RWPE2 (cell line): ENCODE data around the gene RNF224.

Experiments
- ATAC-seq: fragments of 200-7000 bp; cut with Tn5 transposase; 3 replicates; pipeline ENCODE4 v1.9.1; 2021; ENCODE audit warnings: low read depth
- DNase-seq: peaks from one replicate; pipeline ENCODE4 v3.0.0-alpha.2; 2020; ENCODE audit warnings: low spot score
- H3K27ac ChIP-seq: fragments of 450-650 bp; 2 replicates; pipeline ENCODE4 v1.5.1; 2017; ENCODE audit warnings: mild to moderate bottlenecking; ENCODE audit not compliant: poor library complexity, severe bottlenecking
- H3K27me3 ChIP-seq: fragments of 250-450 bp; sonication (Bioruptor Pico); 2 replicates; pipeline ENCODE4 v1.5.1; 2021; ENCODE audit warnings: mild to moderate bottlenecking, moderate library complexity; ENCODE audit not compliant: insufficient read depth, poor library complexity, severe bottlenecking
- H3K36me3 ChIP-seq: fragments of 250-450 bp; sonication (Bioruptor Pico); 2 replicates; pipeline ENCODE4 v1.5.1; 2020; ENCODE audit warnings: low read depth, mild to moderate bottlenecking, moderate library complexity
- H3K4me1 ChIP-seq: fragments of 250-450 bp; sonication (Bioruptor Pico); 2 replicates; pipeline ENCODE4 v1.5.1; 2021; ENCODE audit warnings: mild to moderate bottlenecking, moderate library complexity; ENCODE audit not compliant: insufficient read depth, poor library complexity, severe bottlenecking
- H3K4me3 ChIP-seq: fragments of 250-450 bp; sonication (Bioruptor Pico); 2 replicates; pipeline ENCODE4 v1.5.1; 2021; ENCODE audit warnings: mild to moderate bottlenecking, moderate library complexity; ENCODE audit not compliant: severe bottlenecking
- H3K9me3 ChIP-seq: fragments of 250-450 bp; sonication (Bioruptor Pico); 2 replicates; pipeline ENCODE4 v1.5.1; 2021; ENCODE audit warnings: mild to moderate bottlenecking, moderate library complexity; ENCODE audit not compliant: severe bottlenecking
- TF ChIP-seq, protein P1 (sequence below): fragments of 450-650 bp; IDR thresholded peaks from one replicate; pipeline ENCODE4 v1.5.1; 2017; ENCODE audit warnings: mild to moderate bottlenecking, moderate library complexity; ENCODE audit not compliant: poor library complexity, severe bottlenecking

RNF224 gene

DNA sequence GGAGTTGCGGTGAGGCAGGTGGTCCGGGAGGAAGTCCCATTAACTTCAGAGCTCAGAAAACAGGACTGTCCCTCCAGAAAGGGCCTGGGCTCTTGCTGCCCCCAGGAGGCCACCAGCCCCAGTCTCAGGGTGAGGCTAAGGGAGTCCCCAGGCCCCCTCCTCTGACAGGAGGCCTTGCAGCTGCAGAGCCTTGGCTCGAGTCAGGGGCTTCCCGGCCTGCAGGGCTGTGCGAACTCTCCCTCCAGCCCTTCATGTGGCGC, 20.5 kb downstream of the RNF224 start:
- no peaks in the 10 kb centered on the region for H3K27me3 ChIP-seq
- H3K27ac ChIP-seq, result no peak overlapping the region
- peaks cover 11% of the 10 kb centered on the region for H3K36me3 ChIP-seq
- H3K9me3 ChIP-seq, result no peaks in the 10 kb centered on the region
- TF ChIP-seq, protein P1, sequence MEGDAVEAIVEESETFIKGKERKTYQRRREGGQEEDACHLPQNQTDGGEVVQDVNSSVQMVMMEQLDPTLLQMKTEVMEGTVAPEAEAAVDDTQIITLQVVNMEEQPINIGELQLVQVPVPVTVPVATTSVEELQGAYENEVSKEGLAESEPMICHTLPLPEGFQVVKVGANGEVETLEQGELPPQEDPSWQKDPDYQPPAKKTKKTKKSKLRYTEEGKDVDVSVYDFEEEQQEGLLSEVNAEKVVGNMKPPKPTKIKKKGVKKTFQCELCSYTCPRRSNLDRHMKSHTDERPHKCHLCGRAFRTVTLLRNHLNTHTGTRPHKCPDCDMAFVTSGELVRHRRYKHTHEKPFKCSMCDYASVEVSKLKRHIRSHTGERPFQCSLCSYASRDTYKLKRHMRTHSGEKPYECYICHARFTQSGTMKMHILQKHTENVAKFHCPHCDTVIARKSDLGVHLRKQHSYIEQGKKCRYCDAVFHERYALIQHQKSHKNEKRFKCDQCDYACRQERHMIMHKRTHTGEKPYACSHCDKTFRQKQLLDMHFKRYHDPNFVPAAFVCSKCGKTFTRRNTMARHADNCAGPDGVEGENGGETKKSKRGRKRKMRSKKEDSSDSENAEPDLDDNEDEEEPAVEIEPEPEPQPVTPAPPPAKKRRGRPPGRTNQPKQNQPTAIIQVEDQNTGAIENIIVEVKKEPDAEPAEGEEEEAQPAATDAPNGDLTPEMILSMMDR, result no peak
- ATAC-seq, result no peak
- peaks cover 3% of the 10 kb centered on the region for H3K4me1 ChIP-seq
- no peak for DNase-seq
- no peak overlapping the region for H3K4me3 ChIP-seq

DNA sequence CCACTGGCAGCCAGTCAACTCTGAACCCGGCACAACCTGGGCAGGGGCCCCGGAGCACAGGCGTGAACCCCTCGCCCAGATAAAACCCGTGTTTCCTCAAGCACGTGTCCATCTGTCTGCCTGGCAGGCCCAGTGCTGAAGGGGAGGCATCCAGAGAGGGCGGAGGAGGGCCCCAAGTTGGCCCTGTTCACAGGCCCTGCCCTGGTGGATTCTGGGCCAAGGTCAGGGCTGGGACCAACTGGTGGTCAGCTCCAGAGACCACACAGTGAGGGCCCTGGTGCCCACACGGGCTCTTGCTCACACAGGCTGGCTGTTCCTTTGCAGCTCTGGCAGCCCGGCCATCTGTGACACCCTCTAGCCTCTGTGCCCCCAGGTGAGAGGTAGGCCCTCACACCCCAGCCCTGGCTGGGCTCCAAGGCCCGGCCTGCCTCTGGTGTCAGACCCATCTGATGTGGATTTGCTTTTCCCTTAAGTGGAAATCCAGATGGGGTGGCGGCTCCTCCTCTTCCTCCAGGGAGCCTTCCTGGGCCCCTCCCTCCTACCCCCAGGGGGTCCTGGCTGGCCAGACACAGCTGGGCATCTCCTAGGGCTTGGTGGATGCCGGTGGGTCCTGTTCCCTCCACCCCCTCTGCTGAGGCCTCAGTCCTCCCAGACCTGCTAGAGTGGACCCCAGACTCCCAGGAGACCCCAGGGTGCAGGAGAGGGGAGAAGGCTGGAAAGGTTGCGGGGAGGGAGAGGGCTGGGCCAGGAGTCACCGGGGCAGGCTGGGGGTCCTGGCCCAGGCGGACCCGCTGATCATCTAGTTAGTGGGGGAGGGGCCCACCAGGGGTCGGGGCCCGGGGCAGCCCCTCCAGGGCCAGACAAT, 23.3 kb downstream of the RNF224 start:
- no peak overlapping the region for H3K4me3 ChIP-seq
- DNase-seq (no peak), ATAC-seq (no peak)
- H3K36me3 ChIP-seq, result no peaks in the 10 kb centered on the region
- H3K27me3 ChIP-seq, result no peaks in the 10 kb centered on the region
- H3K4me1 ChIP-seq, result peaks cover 2% of the 10 kb centered on the region
- TF ChIP-seq, protein P1, result no peak
- no peaks in the 10 kb centered on the region for H3K9me3 ChIP-seq
- H3K27ac ChIP-seq, result no peak overlapping the region

DNA sequence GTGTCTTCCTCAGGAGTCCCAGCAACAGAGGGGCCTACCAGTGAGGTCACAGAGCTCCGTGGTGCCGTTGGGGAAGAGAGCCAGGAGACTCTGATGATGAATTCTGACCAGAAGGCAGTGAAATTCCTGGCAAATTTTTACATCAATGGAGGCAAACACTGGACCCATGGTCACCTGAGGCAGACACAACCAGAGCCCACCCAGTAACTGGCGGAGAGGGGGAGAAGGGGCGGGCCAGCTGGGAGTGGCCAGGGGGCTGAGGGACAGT, 23.8 kb downstream of the RNF224 start, which contains the start of gene STPG3:
Gene STPG3 (plus strand): TSS at position 93 of the 268 bp plus-strand sequence. CDS start 1 bp downstream, at position 94.
- TF ChIP-seq, protein P1, result no peak
- ATAC-seq, result no peak
- Histone ChIP-seq H3K27me3 (no peaks in the 10 kb centered on the region), H3K27ac (no peak within 1 kb of the TSS), H3K4me3 (no peak within 1 kb of the TSS), H3K36me3 (peaks cover 2% of the 10 kb centered on the region), H3K4me1 (peaks cover 3% of the 10 kb centered on the region), H3K9me3 (no peaks in the 10 kb centered on the region)
- DNase-seq, result no peak

DNA sequence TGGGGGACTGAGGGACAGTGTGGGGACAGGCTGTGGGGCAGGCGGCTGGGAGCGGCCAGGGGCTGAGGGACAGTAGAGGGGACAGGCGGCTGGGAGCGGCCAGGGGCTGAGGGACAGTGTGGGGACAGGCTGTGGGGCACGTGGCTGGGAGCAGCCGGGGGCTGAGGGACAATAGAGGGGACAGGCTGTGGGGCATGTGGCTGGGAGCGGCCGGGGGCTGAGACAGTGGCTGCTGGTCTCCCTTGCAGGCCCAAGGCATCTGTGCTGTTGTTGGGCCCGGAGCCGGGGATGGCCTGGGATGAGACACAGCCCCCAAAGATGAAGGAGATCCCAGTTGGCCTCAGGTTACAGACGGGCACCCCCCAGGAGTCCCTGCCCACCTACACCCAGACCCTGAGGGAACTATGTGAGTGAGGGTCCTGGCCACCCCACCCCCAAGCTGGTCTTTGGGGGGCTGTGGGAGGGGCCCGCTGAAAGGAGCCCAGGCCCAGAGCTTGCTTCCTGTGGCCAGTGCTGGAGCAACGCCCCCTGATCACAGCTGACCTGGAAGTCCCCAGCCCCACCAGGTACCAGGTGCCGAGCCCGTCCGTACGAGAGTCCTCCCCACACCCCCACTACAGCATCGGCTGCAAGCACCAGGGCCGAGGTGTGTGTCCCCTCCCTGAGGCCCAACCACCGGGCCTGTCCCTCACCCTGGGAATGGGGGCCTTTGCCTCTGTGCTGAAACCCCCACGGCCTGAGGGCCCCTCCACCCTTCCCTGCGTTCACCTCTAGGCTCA, 24.4 kb downstream of the RNF224 start:
- H3K9me3 ChIP-seq, result no peaks in the 10 kb centered on the region
- H3K4me3 ChIP-seq, result no peak overlapping the region
- H3K27ac ChIP-seq, result no peak overlapping the region
- TF ChIP-seq, protein P1, result no peak
- peaks cover 7% of the 10 kb centered on the region for H3K4me1 ChIP-seq
- DNase-seq (no peak), ATAC-seq (no peak)
- no peaks in the 10 kb centered on the region for H3K27me3 ChIP-seq
- peaks cover 7% of the 10 kb centered on the region for H3K36me3 ChIP-seq
